HEK293 (cell line): ENCODE measurements around the gene METTL15.

ENCODE experiments used
- CTCF ChIP-seq: fragments of 450-650 bp; formaldehyde crosslinking; IDR thresholded peaks from 2 replicates; pipeline ENCODE4 v1.5.1; 2016; ENCODE audit warnings: missing biosample characterization, missing genetic modification characterization
- SETDB1 ChIP-seq: IDR thresholded peaks from one replicate; pipeline ENCODE4 v1.6.1; 2017; ENCODE audit warnings: mild to moderate bottlenecking, low read length, moderate library complexity, mixed read lengths; ENCODE audit not compliant: insufficient read length
- TCF7L2 ChIP-seq: IDR thresholded peaks from 2 replicates; pipeline ENCODE4 v1.6.1; 2011; ENCODE audit warnings: low read depth, mild to moderate bottlenecking, inconsistent platforms, low read length, moderate library complexity, borderline replicate concordance
- ZNF292 ChIP-seq: fragments of 450-650 bp; formaldehyde crosslinking; IDR thresholded peaks from 2 replicates; pipeline ENCODE4 v1.5.1; 2016; ENCODE audit warnings: low read depth, missing biosample characterization, missing genetic modification characterization, borderline replicate concordance
- ZNF518A ChIP-seq: fragments of 450-650 bp; formaldehyde crosslinking; conservative IDR thresholded peaks from 2 replicates; pipeline ENCODE4 v1.5.1; 2016; ENCODE audit warnings: low read depth, missing biosample characterization, missing genetic modification characterization
- ZSCAN18 ChIP-seq: fragments of 450-650 bp; formaldehyde crosslinking; IDR thresholded peaks from 2 replicates; pipeline ENCODE4 v1.5.1; 2016; ENCODE audit warnings: missing biosample characterization, missing genetic modification characterization

GRCh38 chr11:28269586-28269985, 161.4 kb downstream of the METTL15 start:
- TF ChIP-seq CTCF (tag by site-specific recombination) (no peak), SETDB1 (no peak), ZSCAN18 (tag by site-specific recombination) (no peak), ZNF292 (tag by site-specific recombination) (no peak), ZNF518A (no peak), TCF7L2 (no peak)
